Activated CD4-positive, CD25-positive, alpha-beta regulatory T cell treated with anti-CD3 and anti-CD28 coated beads, Interleukin-2, amount 50 U/mL, for 72 hours (primary cell): Measurements from ENCODE around the gene SLC33A1.

Experiments
- DNase-seq: peaks from one replicate; pipeline ENCODE4 v3.0.0; 2021

The SLC33A1 gene

DNA sequence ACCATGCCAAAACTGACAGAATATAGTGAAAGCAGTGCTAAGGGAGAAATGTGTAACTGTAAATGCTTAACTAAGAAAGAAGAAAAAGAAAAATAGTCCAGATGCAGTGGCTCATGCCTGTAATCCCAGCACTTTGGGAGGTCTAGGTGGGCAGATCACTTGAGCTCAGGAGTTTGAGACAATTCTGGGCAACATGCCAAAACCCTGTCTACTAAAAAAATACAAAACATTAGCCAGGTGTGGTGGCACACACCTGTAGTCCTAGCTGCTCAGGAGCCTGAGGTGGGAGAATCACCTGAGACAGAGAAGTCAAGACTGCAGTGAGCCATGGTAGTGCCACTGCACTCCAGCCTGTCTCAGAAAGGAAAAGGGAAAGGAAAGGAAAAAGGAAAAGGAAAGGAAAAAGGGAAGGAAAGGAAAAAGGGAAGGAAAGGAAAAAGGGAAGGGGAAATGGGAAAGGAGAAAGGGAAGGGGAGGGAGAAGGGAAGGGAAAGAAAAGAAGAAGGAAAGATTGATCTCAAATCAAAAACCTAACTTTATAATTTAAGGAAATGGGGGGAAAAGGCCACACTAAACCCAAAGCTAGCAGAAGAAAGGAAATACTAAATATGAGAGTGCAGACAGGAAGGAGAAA is 68.4 kb downstream of the SLC33A1 start:
- DNase-seq = no peak

DNA sequence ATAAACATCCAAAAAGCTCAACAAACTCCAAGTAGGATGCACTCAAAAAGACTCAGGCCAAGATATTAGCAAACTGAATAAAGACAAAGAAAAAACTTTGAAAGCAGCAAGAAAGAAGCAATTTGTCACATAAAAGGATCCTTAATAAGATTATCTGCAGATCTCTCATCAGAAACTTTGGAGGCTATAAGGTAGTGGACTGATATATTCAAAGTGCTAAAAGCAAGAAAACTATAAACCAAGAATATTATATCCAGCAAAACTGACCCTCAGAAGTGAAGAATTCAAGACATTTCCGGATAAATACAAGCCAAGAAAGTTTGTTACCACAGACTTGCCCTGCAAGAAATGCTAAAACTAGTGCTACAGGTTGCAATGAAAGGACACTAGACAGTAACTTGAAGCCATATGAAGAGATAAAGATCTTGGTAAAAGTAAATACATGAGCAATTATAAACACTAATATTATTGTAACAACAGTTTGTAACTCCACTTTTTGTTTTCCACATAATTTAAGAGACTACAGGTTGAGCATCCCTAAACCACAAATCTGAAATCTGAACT is 71.8 kb downstream of the SLC33A1 start:
- DNase-seq = no peak

DNA sequence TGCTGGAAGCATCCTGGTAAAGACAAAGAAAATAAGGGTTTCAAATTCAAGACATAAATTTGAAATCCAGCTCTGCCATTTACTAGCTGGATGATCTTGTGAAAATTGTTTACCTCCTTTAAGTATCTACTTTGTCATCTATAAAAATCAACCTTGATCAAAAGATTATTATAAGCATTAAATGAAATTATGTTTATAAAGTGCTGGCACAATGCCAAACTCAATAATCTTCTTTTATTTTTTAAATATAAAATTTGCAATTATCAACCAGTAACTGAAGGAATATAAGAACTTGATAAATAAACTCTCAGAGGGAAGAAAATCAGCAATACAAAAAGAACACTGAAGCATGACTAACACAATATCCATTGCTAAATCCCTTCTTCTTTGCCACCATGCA is 73.9 kb downstream of the SLC33A1 start:
- DNase-seq = no peak

DNA sequence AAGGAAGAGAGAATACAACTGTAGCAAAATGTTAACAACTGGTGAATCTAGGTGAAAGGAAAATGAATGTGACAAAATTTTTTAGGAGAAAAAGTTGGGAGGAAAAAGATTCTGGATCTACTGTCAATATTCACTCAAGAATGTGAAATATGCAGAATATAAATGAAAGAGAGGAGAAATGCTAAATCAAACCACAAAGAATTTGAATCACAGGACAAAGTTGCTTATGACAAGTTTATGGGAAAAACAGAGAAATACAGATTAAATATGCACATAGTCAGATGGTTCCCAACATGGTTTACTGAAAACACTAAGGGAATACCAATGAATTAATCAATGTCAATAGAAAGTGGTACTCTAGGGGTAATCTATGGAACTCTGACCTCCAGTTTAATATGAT is 75.8 kb downstream of the SLC33A1 start:
- no peak for DNase-seq

DNA sequence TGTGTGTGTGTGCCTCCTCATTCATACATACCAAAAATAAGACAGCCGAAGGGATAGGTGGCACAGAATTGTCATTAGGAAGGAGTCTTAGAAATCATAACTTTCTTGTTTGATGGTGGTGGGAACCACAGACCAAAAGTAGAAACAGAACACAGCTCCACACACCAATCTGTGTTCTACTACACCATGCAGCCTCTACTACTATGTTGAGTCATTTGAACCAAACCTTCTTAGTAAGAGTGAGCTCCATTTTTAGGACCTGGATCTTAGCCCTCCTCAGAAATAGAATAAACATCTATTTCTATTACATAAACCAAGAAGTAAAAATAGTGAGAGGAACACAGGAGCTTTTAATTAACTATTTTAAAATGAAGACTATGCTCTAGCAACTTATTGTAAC is 81.4 kb downstream of the SLC33A1 start:
- no peak for DNase-seq

DNA sequence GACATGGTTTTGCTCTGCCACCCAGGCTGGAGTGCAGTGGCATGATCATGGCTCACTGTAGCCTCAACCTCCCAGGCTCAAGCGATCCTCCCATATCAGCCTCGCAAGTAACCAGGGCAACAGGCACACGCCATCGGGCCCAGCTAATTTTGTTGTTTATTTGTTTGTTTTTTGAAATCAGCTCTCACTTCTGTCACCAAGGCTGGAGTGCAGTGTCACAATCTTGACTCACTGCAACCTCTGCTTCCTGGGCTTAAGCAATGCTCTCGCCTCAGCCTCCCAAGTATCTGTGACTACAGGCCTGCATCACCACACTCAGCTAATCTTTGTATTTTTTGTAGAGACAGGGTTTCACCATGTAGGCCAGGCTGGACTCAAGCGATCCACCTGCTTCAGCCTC is 83.1 kb downstream of the SLC33A1 start:
- DNase-seq = no peak
